Osteocyte (in vitro differentiated cells): ENCODE data around the gene BRINP2. TPM values are rescaled to one million over a fixed set of nuclear protein-coding genes. Genes with fewer than 3 reads are reported as not detected.

Source experiments
- DNase-seq: peaks from one replicate; pipeline ENCODE4 v3.0.0; 2021; ENCODE audit warnings: mixed read lengths; ENCODE audit not compliant: unreplicated experiment; ENCODE audit errors: extremely low spot score
- H3K27ac Mint-ChIP-seq: one replicate; pipeline ENCODE4 v1.8.0; 2021; ENCODE audit warnings: mild to moderate bottlenecking, mixed read lengths; ENCODE audit not compliant: unreplicated experiment
- H3K27me3 Mint-ChIP-seq: one replicate; pipeline ENCODE4 v1.8.0; 2021; ENCODE audit warnings: mixed read lengths; ENCODE audit not compliant: unreplicated experiment
- H3K36me3 Mint-ChIP-seq: one replicate; pipeline ENCODE4 v1.8.0; 2021; ENCODE audit warnings: mixed read lengths; ENCODE audit not compliant: unreplicated experiment
- H3K4me1 Mint-ChIP-seq: one replicate; pipeline ENCODE4 v1.8.0; 2021; ENCODE audit warnings: mixed read lengths; ENCODE audit not compliant: unreplicated experiment
- H3K4me3 Mint-ChIP-seq: one replicate; pipeline ENCODE4 v1.8.0; 2021; ENCODE audit warnings: mild to moderate bottlenecking, moderate library complexity, mixed read lengths; ENCODE audit not compliant: unreplicated experiment
- H3K9me3 Mint-ChIP-seq: one replicate; pipeline ENCODE4 v1.8.0; 2021; ENCODE audit warnings: mixed read lengths; ENCODE audit not compliant: unreplicated experiment
- total RNA-seq: library from RNA; stranded (reverse); gene quantifications from 2 replicates; pipeline ENCODE4 v1.2.1, GENCODE V29; 2021
- TF ChIP-seq, protein P1 (sequence below): fragments of 200-600 bp; sonication (generic); IDR thresholded peaks from 2 replicates; pipeline ENCODE4 v1.5.0; 2021; ENCODE audit warnings: antibody characterized with exemption, mild to moderate bottlenecking, moderate library complexity

Gene BRINP2
- total RNA-seq, 1 donor from 2014 or later, result not detected

GRCh38 chr1:177230228-177231016, 59.7 kb downstream of the BRINP2 start:
- Mint-ChIP-seq H3K36me3 (no peaks in the 10 kb centered on the region), H3K27ac (no peak overlapping the region), H3K9me3 (no peaks in the 10 kb centered on the region), H3K27me3 (no peaks in the 10 kb centered on the region), H3K4me3 (no peak overlapping the region), H3K4me1 (no peaks in the 10 kb centered on the region)
- DNase-seq, result no peak
- TF ChIP-seq, protein P1, sequence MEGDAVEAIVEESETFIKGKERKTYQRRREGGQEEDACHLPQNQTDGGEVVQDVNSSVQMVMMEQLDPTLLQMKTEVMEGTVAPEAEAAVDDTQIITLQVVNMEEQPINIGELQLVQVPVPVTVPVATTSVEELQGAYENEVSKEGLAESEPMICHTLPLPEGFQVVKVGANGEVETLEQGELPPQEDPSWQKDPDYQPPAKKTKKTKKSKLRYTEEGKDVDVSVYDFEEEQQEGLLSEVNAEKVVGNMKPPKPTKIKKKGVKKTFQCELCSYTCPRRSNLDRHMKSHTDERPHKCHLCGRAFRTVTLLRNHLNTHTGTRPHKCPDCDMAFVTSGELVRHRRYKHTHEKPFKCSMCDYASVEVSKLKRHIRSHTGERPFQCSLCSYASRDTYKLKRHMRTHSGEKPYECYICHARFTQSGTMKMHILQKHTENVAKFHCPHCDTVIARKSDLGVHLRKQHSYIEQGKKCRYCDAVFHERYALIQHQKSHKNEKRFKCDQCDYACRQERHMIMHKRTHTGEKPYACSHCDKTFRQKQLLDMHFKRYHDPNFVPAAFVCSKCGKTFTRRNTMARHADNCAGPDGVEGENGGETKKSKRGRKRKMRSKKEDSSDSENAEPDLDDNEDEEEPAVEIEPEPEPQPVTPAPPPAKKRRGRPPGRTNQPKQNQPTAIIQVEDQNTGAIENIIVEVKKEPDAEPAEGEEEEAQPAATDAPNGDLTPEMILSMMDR, result no peak

- Mint-ChIP-seq H3K4me1 (no peaks in the 10 kb centered on the region), H3K36me3 (no peaks in the 10 kb centered on the region), H3K9me3 (no peaks in the 10 kb centered on the region), H3K4me3 (no peak overlapping the region), H3K27me3 (no peaks in the 10 kb centered on the region), H3K27ac (no peak overlapping the region)
- DNase-seq, result no peak
- TF ChIP-seq, protein P1, result no peak
These were observed 64.6 kb downstream of the BRINP2 start for GRCh38 chr1:177235350-177235749.

- Mint-ChIP-seq H3K4me3 (no peak overlapping the region), H3K36me3 (no peaks in the 10 kb centered on the region), H3K27me3 (no peaks in the 10 kb centered on the region), H3K4me1 (no peaks in the 10 kb centered on the region), H3K27ac (no peak overlapping the region), H3K9me3 (no peaks in the 10 kb centered on the region)
- TF ChIP-seq, protein P1, result no peak
- DNase-seq, result no peak
These were observed 66.2 kb downstream of the BRINP2 start for GRCh38 chr1:177236962-177237361.

- TF ChIP-seq, protein P1, result no peak
These were observed 68.2 kb downstream of the BRINP2 start for GRCh38 chr1:177238967-177239366.

DNA sequence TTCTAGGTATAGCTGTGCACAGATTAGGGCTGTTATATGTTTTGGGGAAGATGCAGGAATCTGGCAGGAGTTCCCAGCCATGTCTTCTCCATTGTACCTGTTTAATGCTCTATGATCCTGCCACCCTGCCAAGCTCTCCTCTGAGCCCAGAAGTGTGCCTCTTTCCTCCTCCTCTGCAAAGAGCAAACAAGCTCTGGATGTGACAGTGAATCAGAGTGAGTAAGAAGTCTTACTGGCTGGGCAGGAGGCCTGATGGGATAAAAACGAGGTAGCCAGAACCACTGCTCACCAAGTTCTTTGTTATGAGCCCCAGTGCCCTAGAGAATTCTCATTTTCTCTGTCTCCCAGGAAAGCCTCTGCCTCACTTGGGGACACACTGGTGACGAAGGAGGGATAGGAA, 69.0 kb downstream of the BRINP2 start:
- Mint-ChIP-seq H3K4me3 (no peak overlapping the region), H3K36me3 (no peaks in the 10 kb centered on the region)

More at GRCh38 chr1:177238967-177239366, 68.2 kb downstream of the BRINP2 start:
- no peak for DNase-seq
- Mint-ChIP-seq H3K36me3 (no peaks in the 10 kb centered on the region), H3K4me1 (no peaks in the 10 kb centered on the region), H3K4me3 (no peak overlapping the region), H3K27ac (no peak overlapping the region), H3K9me3 (peaks cover 14% of the 10 kb centered on the region), H3K27me3 (no peaks in the 10 kb centered on the region)

More for the DNA sequence above, 69.0 kb downstream of the BRINP2 start:
- DNase-seq, result no peak
- TF ChIP-seq, protein P1, result no peak
- no peak overlapping the region for H3K27ac Mint-ChIP-seq
- H3K9me3 Mint-ChIP-seq, result peaks cover 14% of the 10 kb centered on the region
- H3K27me3 Mint-ChIP-seq, result no peaks in the 10 kb centered on the region
- H3K4me1 Mint-ChIP-seq, result no peaks in the 10 kb centered on the region
